ENCODE measurements around the gene CCSER2.

The CCSER2 gene

GRCh38 chr10:84424731-84425167 lies 96.4 kb downstream of the CCSER2 start:
- TF ChIP-seq CTCF (IDR thresholded peaks at IDR 0.05; ENCODE audit: control insufficient read depth, insufficient read depth, low read depth, low read length, missing control alignments) = no peak
- DNase-seq (ENCODE audit: low read depth) = peak; percentile 91
- H3K4me3 ChIP-seq (ENCODE audit: control insufficient read depth, low read depth, low read length) = peak overlapping the region; percentile 9

- no peak overlapping the region for H3K4me3 ChIP-seq (ENCODE audit: control insufficient read depth, low read depth, low read length)
- no peak for TF ChIP-seq CTCF (IDR thresholded peaks at IDR 0.05; ENCODE audit: control insufficient read depth, insufficient read depth, low read depth, low read length, missing control alignments)
- no peak for DNase-seq (ENCODE audit: low read depth)
These were observed 99.7 kb downstream of the CCSER2 start for GRCh38 chr10:84427903-84428650.

GRCh38 chr10:84428711-84429110 lies 100.3 kb downstream of the CCSER2 start:
- no peak overlapping the region for H3K4me3 ChIP-seq (ENCODE audit: control insufficient read depth, low read depth, low read length)
- no peak for TF ChIP-seq CTCF (IDR thresholded peaks at IDR 0.05; ENCODE audit: control insufficient read depth, insufficient read depth, low read depth, low read length, missing control alignments)
- no peak for DNase-seq (ENCODE audit: low read depth)

- peak; percentile 69 for TF ChIP-seq CTCF (IDR thresholded peaks at IDR 0.05; ENCODE audit: control insufficient read depth, insufficient read depth, low read depth, low read length, missing control alignments)
- H3K4me3 ChIP-seq (ENCODE audit: control insufficient read depth, low read depth, low read length) = no peak overlapping the region
- DNase-seq (ENCODE audit: low read depth) = no peak
These were observed 101.6 kb downstream of the CCSER2 start for GRCh38 chr10:84429926-84430520.

- DNase-seq (ENCODE audit: low read depth) = no peak
- TF ChIP-seq CTCF (IDR thresholded peaks at IDR 0.05; ENCODE audit: control insufficient read depth, insufficient read depth, low read depth, low read length, missing control alignments) = no peak
- no peak overlapping the region for H3K4me3 ChIP-seq (ENCODE audit: control insufficient read depth, low read depth, low read length)
These were observed 104.5 kb downstream of the CCSER2 start for GRCh38 chr10:84432891-84433290.

GRCh38 chr10:84440781-84441180 lies 112.4 kb downstream of the CCSER2 start:
- no peak for DNase-seq (ENCODE audit: low read depth)
- no peak for TF ChIP-seq CTCF (IDR thresholded peaks at IDR 0.05; ENCODE audit: control insufficient read depth, insufficient read depth, low read depth, low read length, missing control alignments)
- no peak overlapping the region for H3K4me3 ChIP-seq (ENCODE audit: control insufficient read depth, low read depth, low read length)
